D341Med (cell line): ENCODE measurements around the gene SLC24A4.

Source experiments
- DNase-seq: peaks from one replicate; pipeline ENCODE4 v3.0.0; 2012; ENCODE audit warnings: low spot score

Gene SLC24A4

GRCh38 chr14:92475451-92476187, 152.7 kb downstream of the SLC24A4 start:
- no peak for DNase-seq

GRCh38 chr14:92480856-92481255, 157.9 kb downstream of the SLC24A4 start:
- DNase-seq: no peak

GRCh38 chr14:92481386-92481785, 158.4 kb downstream of the SLC24A4 start:
- no peak for DNase-seq

- no peak for DNase-seq
Measured at GRCh38 chr14:92481811-92482555, 159.0 kb downstream of the SLC24A4 start.

- DNase-seq: no peak
Measured at GRCh38 chr14:92482621-92483319, 159.8 kb downstream of the SLC24A4 start.

GRCh38 chr14:92484132-92484823, 161.3 kb downstream of the SLC24A4 start:
- no peak for DNase-seq

- DNase-seq: no peak
Measured at GRCh38 chr14:92486881-92487280, 163.9 kb downstream of the SLC24A4 start.

GRCh38 chr14:92487513-92488133, 164.7 kb downstream of the SLC24A4 start:
- DNase-seq: no peak

- no peak for DNase-seq
Measured at GRCh38 chr14:92489394-92490238, 166.7 kb downstream of the SLC24A4 start.

GRCh38 chr14:92490239-92490959, 167.4 kb downstream of the SLC24A4 start:
- no peak for DNase-seq

GRCh38 chr14:92491782-92492181, 168.8 kb downstream of the SLC24A4 start:
- no peak for DNase-seq

- DNase-seq: no peak
Measured at GRCh38 chr14:92492258-92492657, 169.3 kb downstream of the SLC24A4 start.

- DNase-seq: no peak
Measured at GRCh38 chr14:92493024-92493423, 170.1 kb downstream of the SLC24A4 start.

- no peak for DNase-seq
Measured at GRCh38 chr14:92493492-92493891, 170.5 kb downstream of the SLC24A4 start.

- DNase-seq: no peak
Measured at GRCh38 chr14:92494512-92494911, 171.5 kb downstream of the SLC24A4 start.

- DNase-seq: no peak
Measured at GRCh38 chr14:92495027-92495426, 172.1 kb downstream of the SLC24A4 start.

- no peak for DNase-seq
Measured at GRCh38 chr14:92496191-92496857, 173.4 kb downstream of the SLC24A4 start.

- DNase-seq: no peak
Measured at GRCh38 chr14:92497391-92497790, 174.4 kb downstream of the SLC24A4 start.

- no peak for DNase-seq
Measured at GRCh38 chr14:92499234-92499633, 176.3 kb downstream of the SLC24A4 start.

GRCh38 chr14:92500491-92500941, 177.6 kb downstream of the SLC24A4 start:
- no peak for DNase-seq
